ENCODE data around the gene NFKBIL1. TPM values are rescaled to one million over a fixed set of nuclear protein-coding genes. Genes with fewer than 3 reads are reported as not detected.

Gene NFKBIL1
- total RNA-seq, 1 donor from 2014 or later: 29.6 TPM

DNA sequence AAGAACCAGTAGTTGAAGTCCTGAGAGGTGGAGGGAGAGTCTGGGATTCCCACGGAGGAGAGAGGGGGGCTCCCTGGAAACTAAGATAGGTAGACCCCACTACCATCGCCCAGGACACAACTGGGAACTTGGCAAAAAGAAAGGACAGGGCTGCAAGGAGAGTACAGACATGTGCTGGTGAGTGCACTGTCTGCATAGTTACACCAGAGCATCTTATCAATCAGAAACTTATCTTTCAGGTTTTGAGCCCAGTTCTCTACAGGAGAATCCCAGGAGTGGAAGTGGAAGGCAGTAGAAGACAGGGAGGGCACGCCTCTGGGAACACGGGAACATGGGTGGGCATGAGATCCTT, 12.2 kb downstream of the NFKBIL1 start:
- TF ChIP-seq, protein P1, sequence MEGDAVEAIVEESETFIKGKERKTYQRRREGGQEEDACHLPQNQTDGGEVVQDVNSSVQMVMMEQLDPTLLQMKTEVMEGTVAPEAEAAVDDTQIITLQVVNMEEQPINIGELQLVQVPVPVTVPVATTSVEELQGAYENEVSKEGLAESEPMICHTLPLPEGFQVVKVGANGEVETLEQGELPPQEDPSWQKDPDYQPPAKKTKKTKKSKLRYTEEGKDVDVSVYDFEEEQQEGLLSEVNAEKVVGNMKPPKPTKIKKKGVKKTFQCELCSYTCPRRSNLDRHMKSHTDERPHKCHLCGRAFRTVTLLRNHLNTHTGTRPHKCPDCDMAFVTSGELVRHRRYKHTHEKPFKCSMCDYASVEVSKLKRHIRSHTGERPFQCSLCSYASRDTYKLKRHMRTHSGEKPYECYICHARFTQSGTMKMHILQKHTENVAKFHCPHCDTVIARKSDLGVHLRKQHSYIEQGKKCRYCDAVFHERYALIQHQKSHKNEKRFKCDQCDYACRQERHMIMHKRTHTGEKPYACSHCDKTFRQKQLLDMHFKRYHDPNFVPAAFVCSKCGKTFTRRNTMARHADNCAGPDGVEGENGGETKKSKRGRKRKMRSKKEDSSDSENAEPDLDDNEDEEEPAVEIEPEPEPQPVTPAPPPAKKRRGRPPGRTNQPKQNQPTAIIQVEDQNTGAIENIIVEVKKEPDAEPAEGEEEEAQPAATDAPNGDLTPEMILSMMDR (IDR thresholded peaks at IDR 0.05): no peak
- peaks cover 31% of the 10 kb centered on the region for H3K4me1 Mint-ChIP-seq (ENCODE audit: low read depth)
- no peak overlapping the region for H3K4me3 Mint-ChIP-seq (ENCODE audit: unreplicated experiment)
- no peaks in the 10 kb centered on the region for H3K27me3 Mint-ChIP-seq (ENCODE audit: low read depth)
- peaks cover 22% of the 10 kb centered on the region for H3K36me3 Mint-ChIP-seq (ENCODE audit: low read depth)
- H3K9me3 Mint-ChIP-seq (ENCODE audit: low read depth): no peaks in the 10 kb centered on the region
- DNase-seq (ENCODE audit: low spot score): peak; percentile 2
- H3K27ac Mint-ChIP-seq (ENCODE audit: unreplicated experiment): peak overlapping the region; percentile 86

DNA sequence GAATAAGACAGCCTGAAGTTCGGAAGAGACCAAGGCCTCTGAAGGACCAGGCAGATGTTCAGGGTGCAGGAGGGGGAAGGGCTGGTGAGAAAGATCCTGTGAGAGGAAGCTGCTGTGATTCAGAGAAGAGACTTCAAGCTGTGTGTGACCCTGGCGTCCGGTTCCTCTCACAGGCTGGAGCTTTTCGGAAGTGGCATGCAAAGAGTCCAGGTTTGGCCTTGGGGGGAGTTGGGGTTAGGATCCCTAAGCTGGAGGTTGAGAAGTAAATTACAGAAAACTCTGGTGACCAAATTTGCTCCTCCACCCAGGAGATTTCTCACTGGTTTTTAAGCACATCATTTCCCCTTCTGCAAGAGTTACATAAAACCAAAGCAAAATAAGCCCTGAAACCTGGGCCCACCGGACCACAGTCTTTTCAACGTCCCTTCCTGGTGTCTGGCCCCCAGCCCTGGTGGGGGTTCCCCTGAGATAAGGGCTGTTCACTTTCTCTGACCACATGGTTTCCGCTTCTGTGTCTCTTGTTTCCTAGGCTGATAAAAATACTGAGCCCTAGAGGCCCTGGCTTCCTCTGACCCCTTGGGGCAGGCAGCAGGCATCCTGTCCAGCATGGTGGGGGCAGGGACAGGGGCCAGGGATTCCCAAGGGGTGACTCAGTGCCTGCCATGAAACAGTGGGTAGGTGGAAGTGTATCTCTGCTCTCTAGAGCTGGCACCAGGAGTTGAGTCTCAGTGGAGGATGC, 12.7 kb downstream of the NFKBIL1 start:
- Mint-ChIP-seq H3K36me3 (ENCODE audit: low read depth) (peaks cover 22% of the 10 kb centered on the region), H3K4me1 (ENCODE audit: low read depth) (peaks cover 31% of the 10 kb centered on the region), H3K9me3 (ENCODE audit: low read depth) (no peaks in the 10 kb centered on the region), H3K27ac (ENCODE audit: unreplicated experiment) (peak overlapping the region; percentile 86), H3K4me3 (ENCODE audit: unreplicated experiment) (no peak overlapping the region), H3K27me3 (ENCODE audit: low read depth) (no peaks in the 10 kb centered on the region)
- DNase-seq (ENCODE audit: low spot score): peak; percentile 39
- TF ChIP-seq, protein P1 (IDR thresholded peaks at IDR 0.05): no peak

DNA sequence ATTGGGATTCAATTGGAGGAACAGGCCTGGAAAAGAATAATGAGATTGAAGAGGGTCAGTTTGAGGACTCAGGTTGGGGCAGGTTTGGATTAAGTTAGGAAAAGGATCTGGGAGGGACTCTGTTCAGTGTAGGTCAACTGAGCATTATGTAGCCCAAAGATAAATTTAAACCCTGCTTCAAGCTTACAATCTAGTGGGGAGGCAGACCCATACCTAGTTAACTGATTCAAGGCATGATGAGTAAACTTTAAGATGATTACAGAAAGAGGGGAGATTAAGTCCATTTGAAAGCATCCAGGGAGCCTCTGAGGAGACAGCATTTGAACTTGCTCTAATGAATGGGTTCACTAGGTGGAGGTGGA, 13.3 kb downstream of the NFKBIL1 start:
- DNase-seq (ENCODE audit: low spot score): no peak
- no peaks in the 10 kb centered on the region for H3K27me3 Mint-ChIP-seq (ENCODE audit: low read depth)
- no peaks in the 10 kb centered on the region for H3K9me3 Mint-ChIP-seq (ENCODE audit: low read depth)
- peak overlapping the region; percentile 5 for H3K27ac Mint-ChIP-seq (ENCODE audit: unreplicated experiment)
- peaks cover 31% of the 10 kb centered on the region for H3K4me1 Mint-ChIP-seq (ENCODE audit: low read depth)
- TF ChIP-seq, protein P1 (IDR thresholded peaks at IDR 0.05): no peak
- H3K36me3 Mint-ChIP-seq (ENCODE audit: low read depth): peaks cover 22% of the 10 kb centered on the region
- no peak overlapping the region for H3K4me3 Mint-ChIP-seq (ENCODE audit: unreplicated experiment)

DNA sequence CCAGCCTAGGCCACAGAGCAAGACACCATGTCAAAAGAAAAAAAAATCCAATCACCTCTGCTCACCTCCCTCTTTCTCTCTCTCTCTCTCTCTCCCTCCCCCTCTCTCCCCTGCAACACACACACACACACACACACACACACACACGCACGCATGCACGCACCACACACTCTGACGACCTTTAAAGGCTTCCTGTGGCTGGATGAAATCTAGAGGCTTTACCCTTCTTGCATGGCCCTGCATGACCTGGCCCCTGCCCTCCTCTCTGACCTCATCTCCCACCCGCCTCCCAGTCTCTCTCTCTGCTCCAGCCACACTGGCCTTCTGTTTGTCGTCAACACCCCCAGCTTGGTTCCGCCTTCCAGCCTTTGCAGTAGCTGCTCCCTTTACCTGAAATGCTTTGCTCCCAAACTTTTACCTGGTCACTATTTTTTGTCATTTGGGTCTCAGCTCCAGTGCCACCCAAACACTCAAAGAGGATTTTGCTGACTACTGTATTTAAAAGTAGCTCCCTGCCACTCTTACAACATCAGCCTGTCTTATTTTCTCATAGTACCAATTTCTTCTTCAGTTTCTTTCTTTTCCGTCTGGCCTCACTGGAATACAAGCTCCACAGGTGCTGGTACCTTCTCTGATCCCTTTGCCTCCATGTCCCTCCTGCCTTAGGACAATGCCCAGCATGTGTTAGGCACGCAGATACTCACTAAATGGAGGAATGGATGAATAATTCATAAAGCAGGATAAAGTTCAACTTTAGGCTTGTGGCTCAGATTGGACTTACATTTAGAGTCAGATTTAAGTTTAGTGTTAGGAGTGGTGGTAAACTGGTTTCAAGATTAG, 20.3 kb downstream of the NFKBIL1 start:
- Mint-ChIP-seq H3K4me3 (ENCODE audit: unreplicated experiment) (no peak overlapping the region), H3K9me3 (ENCODE audit: low read depth) (no peaks in the 10 kb centered on the region), H3K27me3 (ENCODE audit: low read depth) (peaks cover 2% of the 10 kb centered on the region), H3K27ac (ENCODE audit: unreplicated experiment) (no peak overlapping the region), H3K36me3 (ENCODE audit: low read depth) (no peaks in the 10 kb centered on the region), H3K4me1 (ENCODE audit: low read depth) (peaks cover 5% of the 10 kb centered on the region)
- TF ChIP-seq, protein P1 (IDR thresholded peaks at IDR 0.05): no peak
- peak; percentile 75 for DNase-seq (ENCODE audit: low spot score)

DNA sequence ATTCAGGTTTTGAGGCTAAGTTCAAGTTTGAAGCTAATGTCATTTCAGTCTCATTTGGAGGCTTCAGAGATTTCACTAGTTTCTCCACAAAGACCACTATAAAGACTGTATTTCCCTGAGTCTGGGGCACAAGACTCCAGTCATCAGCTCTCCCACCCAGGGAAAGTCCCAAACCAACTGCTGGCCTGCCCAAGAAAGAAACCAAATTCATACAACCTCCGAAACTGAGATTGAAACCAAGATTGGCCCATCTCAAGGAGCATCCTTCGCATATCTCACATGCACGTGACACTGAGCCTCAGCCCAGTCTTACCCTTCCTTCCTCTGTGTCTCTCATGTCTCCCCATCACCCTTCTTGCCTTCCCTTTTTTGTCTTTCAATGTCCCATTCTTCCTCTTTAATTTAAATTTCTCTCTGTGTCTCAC, 21.1 kb downstream of the NFKBIL1 start:
- no peak for DNase-seq (ENCODE audit: low spot score)
- H3K4me1 Mint-ChIP-seq (ENCODE audit: low read depth): no peaks in the 10 kb centered on the region
- no peak overlapping the region for H3K4me3 Mint-ChIP-seq (ENCODE audit: unreplicated experiment)
- no peak overlapping the region for H3K27ac Mint-ChIP-seq (ENCODE audit: unreplicated experiment)
- H3K27me3 Mint-ChIP-seq (ENCODE audit: low read depth): peaks cover 2% of the 10 kb centered on the region
- H3K36me3 Mint-ChIP-seq (ENCODE audit: low read depth): no peaks in the 10 kb centered on the region
- TF ChIP-seq, protein P1 (IDR thresholded peaks at IDR 0.05): no peak
- H3K9me3 Mint-ChIP-seq (ENCODE audit: low read depth): no peaks in the 10 kb centered on the region

All from chondrocyte (in vitro differentiated cells).